CD14-positive monocyte (primary cell): ENCODE results near the gene DTNA. TPM values are rescaled to one million over a fixed set of nuclear protein-coding genes. Genes with fewer than 3 reads are reported as not detected.
A peak's percentile ranks its signal among the peaks of the same experiment; 100 is the strongest.

Experiments used
- DNase-seq, 3 donors: peaks; one replicate each; pipeline ENCODE4 v3.0.0-alpha.2; 2011 to 2022
- H2AFZ ChIP-seq: 2 replicates; pipeline ENCODE4 v1.6.0; 2012; ENCODE audit warnings: mild to moderate bottlenecking, low read depth, low read length, inconsistent platforms; ENCODE audit not compliant: insufficient read depth, poor library complexity, severe bottlenecking
- H3K27ac ChIP-seq, 2 donors: 1 replicate in 1 of 2; 2 replicates in 1 of 2; pipeline ENCODE4 v1.5.1; 2012 to 2013; ENCODE audit warnings: low read length in 2 of 2, control low read depth in 1 of 2, inconsistent platforms in 1 of 2, low read depth in 1 of 2, mild to moderate bottlenecking in 1 of 2
- H3K27me3 ChIP-seq, 2 donors: one replicate each; pipeline versions ENCODE4 v1.6.0 to v1.6.1; 2011 to 2013; ENCODE audit warnings: low read length in 2 of 2; ENCODE audit not compliant: control insufficient read depth in 2 of 2, insufficient read depth in 2 of 2
- H3K36me3 ChIP-seq, 2 donors: replicated peaks in 1 of 2; 1 replicate in 1 of 2; 2 replicates in 1 of 2; pipeline versions ENCODE4 v1.5.1 to v1.6.1; 2012 to 2013; ENCODE audit warnings: low read length in 2 of 2, control low read depth in 1 of 2, inconsistent platforms in 1 of 2, mild to moderate bottlenecking in 1 of 2; ENCODE audit not compliant: insufficient read depth in 2 of 2, control insufficient read depth in 1 of 2
- H3K4me1 ChIP-seq, 2 donors: 1 replicate in 1 of 2; 2 replicates in 1 of 2; pipeline versions ENCODE4 v1.5.1 to v1.6.1; 2012 to 2013; ENCODE audit warnings: low read length in 2 of 2, control low read depth in 1 of 2, inconsistent platforms in 1 of 2, mild to moderate bottlenecking in 1 of 2, moderate library complexity in 1 of 2; ENCODE audit not compliant: insufficient read depth in 2 of 2, control insufficient read depth in 1 of 2
- H3K4me2 ChIP-seq: replicated peaks from 2 replicates; pipeline ENCODE3; 2012; ENCODE audit warnings: low read length, moderate library complexity, mild to moderate bottlenecking; ENCODE audit not compliant: poor library complexity, severe bottlenecking; ENCODE audit errors: extremely low read depth
- H3K4me3 ChIP-seq, 3 experiments: fragments of 200-600 bp in 1 of 3; sonication (generic) in 1 of 3; replicated peaks in 1 of 3; 1 replicate in 2 of 3; 2 replicates in 1 of 3; pipeline ENCODE4 v1.5.1; 2011 to 2013; ENCODE audit warnings: low read length in 3 of 3, mild to moderate bottlenecking in 3 of 3, control low read depth in 2 of 3, low read depth in 2 of 3, inconsistent platforms in 1 of 3, moderate library complexity in 1 of 3
- H3K79me2 ChIP-seq: 2 replicates; pipeline ENCODE4 v1.6.0; 2012; ENCODE audit warnings: mild to moderate bottlenecking, control low read depth, inconsistent platforms, low read length, moderate library complexity; ENCODE audit not compliant: insufficient read depth
- H3K9ac ChIP-seq: 2 replicates; pipeline ENCODE4 v1.6.0; 2017; ENCODE audit warnings: low read length, mild to moderate bottlenecking; ENCODE audit not compliant: insufficient read depth, poor library complexity, severe bottlenecking
- H3K9me3 ChIP-seq, 2 donors: replicated peaks in 1 of 2; 1 replicate in 1 of 2; 2 replicates in 1 of 2; pipeline versions ENCODE4 v1.5.1 to v1.6.1; 2012 to 2013; ENCODE audit warnings: low read length in 2 of 2, control low read depth in 1 of 2; ENCODE audit not compliant: control insufficient read depth in 1 of 2, insufficient read depth in 1 of 2
- H4K20me1 ChIP-seq: 2 replicates; pipeline ENCODE4 v1.6.0; 2012; ENCODE audit warnings: mild to moderate bottlenecking, low read length, control low read depth, moderate library complexity; ENCODE audit not compliant: insufficient read depth
- H3K27ac Mint-ChIP-seq, 7 donors: one replicate each; pipeline ENCODE4 v1.8.0; 2020; ENCODE audit warnings: mild to moderate bottlenecking in 7 of 7, mixed read lengths in 7 of 7, moderate library complexity in 6 of 7, inconsistent platforms in 2 of 7
- H3K27me3 Mint-ChIP-seq, 3 donors: one replicate each; pipeline ENCODE4 v1.8.0; 2021 to 2022; ENCODE audit warnings: low read depth in 3 of 3, mild to moderate bottlenecking in 3 of 3, mixed read lengths in 3 of 3, moderate library complexity in 3 of 3, inconsistent platforms in 1 of 3
- H3K36me3 Mint-ChIP-seq, 2 donors: one replicate each; pipeline ENCODE4 v1.8.0; 2020; ENCODE audit warnings: mixed read lengths in 2 of 2, inconsistent platforms in 1 of 2, mild to moderate bottlenecking in 1 of 2
- H3K4me1 Mint-ChIP-seq: one replicate; pipeline ENCODE4 v1.8.0; 2020; ENCODE audit warnings: mild to moderate bottlenecking, mixed read lengths
- H3K4me3 Mint-ChIP-seq, 2 donors: one replicate each; pipeline ENCODE4 v1.8.0; 2020; ENCODE audit warnings: mild to moderate bottlenecking in 2 of 2, mixed read lengths in 2 of 2, moderate library complexity in 1 of 2
- H3K9me3 Mint-ChIP-seq, 7 donors: one replicate each; pipeline ENCODE4 v1.8.0; 2020 to 2022; ENCODE audit warnings: mixed read lengths in 7 of 7, mild to moderate bottlenecking in 6 of 7, moderate library complexity in 6 of 7, inconsistent platforms in 2 of 7
- WGBS: methylation state at CpG from one replicate; pipeline ENCODE4 v1.1.5; 2013; ENCODE audit warnings: missing lambda C conversion rate; ENCODE audit not compliant: insufficient coverage; 5-methylcytosine and 5-hydroxymethylcytosine counted together
- intact Hi-C, 2 donors: fragments of 100-400 bp; cut with micrococcal nuclease; formaldehyde crosslinking; loops; one replicate each; pipeline versions ENCODE4 v1.15.0 to v1.15.1; 2023
- polyA plus RNA-seq, 3 donors: library from polyadenylated mRNA; depleted of rRNA in 1 of 3; unstranded in 2 of 3; stranded (reverse) in 1 of 3; fragments of 300-500 nt in 2 of 3; fragments of >200 nt in 1 of 3; fragmentation: Illumina TruSeq in 2 of 3; gene quantifications; 1 replicate in 2 of 3; 2 replicates in 1 of 3; pipeline ENCODE4 v1.2.3, GENCODE V29; 2012 to 2021
- TF ChIP-seq, protein P1 (sequence below): fragments of 200-600 bp; IDR thresholded peaks from one replicate; pipeline ENCODE4 v1.8.0; 2022; ENCODE audit warnings: antibody characterized with exemption, mild to moderate bottlenecking

DTNA gene
- polyA plus RNA-seq, 3 donors: 0.53 to 2.3 (median 0.76) TPM

DNA sequence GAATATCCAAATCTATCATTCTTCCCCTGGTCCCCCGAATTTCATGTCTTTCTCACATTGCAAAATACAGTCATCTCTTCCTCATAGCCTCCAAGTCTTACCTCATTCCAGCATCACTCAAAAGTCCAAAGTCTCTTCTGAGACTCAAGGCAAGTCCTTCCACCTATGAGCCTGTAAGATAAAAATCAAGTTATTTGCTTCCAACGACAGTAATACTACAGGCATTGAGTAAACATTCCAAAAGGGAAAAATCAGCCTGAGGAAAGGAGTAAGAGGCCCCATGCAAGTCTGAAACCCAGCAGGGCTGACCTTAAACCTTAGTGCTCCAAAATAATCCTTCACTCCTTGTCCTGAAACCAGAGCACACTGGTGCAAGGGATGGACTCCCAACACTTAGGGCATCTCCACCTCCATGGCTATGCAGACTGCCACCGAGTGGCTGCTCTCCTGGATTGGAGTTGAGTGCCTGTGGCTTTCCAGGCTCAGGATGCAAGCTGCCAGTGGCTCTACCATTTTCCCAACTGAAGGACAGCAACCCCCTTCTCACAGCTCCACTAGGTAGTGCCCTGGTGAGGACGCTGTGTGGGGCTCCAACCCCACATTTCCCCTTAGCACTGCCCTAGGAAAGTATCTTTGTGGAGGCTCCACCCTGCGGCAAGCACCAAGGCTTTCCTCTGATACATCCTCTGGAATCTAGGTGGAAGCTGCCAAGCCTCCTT, 16.3 kb downstream of the DTNA start:
- no peaks in the 10 kb centered on the region for H3K4me1 ChIP-seq
- no peaks in the 10 kb centered on the region for H3K27me3 ChIP-seq
- H3K36me3 Mint-ChIP-seq: no peaks in the 10 kb centered on the region
- H3K9me3 ChIP-seq: no peaks in the 10 kb centered on the region
- H3K4me3 Mint-ChIP-seq: no peak overlapping the region
- no peak overlapping the region for H3K27ac ChIP-seq
- H3K27ac Mint-ChIP-seq: no peak overlapping the region
- H4K20me1 ChIP-seq: no peaks in the 10 kb centered on the region
- WGBS: 100% methylated on average over 2 of the region's 5 CpGs
- DNase-seq: no peak
- H3K9ac ChIP-seq: no peak overlapping the region
- H3K4me3 ChIP-seq: no peak overlapping the region
- H3K79me2 ChIP-seq: no peaks in the 10 kb centered on the region
- H3K9me3 Mint-ChIP-seq: peaks cover 0 to 7% (median 0%) of the 10 kb centered on the region in 7 donors
- TF ChIP-seq, protein P1, sequence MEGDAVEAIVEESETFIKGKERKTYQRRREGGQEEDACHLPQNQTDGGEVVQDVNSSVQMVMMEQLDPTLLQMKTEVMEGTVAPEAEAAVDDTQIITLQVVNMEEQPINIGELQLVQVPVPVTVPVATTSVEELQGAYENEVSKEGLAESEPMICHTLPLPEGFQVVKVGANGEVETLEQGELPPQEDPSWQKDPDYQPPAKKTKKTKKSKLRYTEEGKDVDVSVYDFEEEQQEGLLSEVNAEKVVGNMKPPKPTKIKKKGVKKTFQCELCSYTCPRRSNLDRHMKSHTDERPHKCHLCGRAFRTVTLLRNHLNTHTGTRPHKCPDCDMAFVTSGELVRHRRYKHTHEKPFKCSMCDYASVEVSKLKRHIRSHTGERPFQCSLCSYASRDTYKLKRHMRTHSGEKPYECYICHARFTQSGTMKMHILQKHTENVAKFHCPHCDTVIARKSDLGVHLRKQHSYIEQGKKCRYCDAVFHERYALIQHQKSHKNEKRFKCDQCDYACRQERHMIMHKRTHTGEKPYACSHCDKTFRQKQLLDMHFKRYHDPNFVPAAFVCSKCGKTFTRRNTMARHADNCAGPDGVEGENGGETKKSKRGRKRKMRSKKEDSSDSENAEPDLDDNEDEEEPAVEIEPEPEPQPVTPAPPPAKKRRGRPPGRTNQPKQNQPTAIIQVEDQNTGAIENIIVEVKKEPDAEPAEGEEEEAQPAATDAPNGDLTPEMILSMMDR: no peak
- no peaks in the 10 kb centered on the region for H3K36me3 ChIP-seq
- intact Hi-C loops: no loop called here
- no peak overlapping the region for H2AFZ ChIP-seq
- no peak overlapping the region for H3K4me2 ChIP-seq
- H3K4me1 Mint-ChIP-seq: no peaks in the 10 kb centered on the region
- H3K27me3 Mint-ChIP-seq: peaks cover 0 to 3% (median 1%) of the 10 kb centered on the region in 3 donors

DNA sequence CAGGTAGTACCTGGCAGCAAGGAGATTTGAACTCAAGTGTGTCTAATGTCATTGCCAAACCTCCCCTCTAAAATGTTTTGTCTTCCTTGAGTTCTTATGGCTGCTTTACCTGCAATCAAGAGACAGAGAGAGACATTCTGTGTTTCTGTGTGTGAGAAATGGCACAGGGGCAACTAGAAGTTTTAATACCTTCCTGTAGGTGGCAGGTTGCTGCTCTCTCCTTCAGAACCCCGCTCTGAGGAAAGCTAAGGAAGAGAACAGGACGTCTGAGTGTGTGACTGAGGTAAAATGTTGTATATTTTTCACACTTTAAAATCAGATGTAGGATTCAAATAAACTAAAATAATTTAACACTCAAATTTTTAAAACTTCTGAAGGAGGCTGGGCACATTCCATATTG, 19.2 kb downstream of the DTNA start:
- peaks cover 0 to 7% (median 0%) of the 10 kb centered on the region in 7 donors for H3K9me3 Mint-ChIP-seq
- Histone ChIP-seq H3K9ac (no peak overlapping the region), H2AFZ (no peak overlapping the region), H3K9me3 (no peaks in the 10 kb centered on the region), H3K27ac (no peak overlapping the region), H3K27me3 (no peaks in the 10 kb centered on the region), H3K79me2 (no peaks in the 10 kb centered on the region), H3K4me3 (no peak overlapping the region), H3K4me1 (no peaks in the 10 kb centered on the region), H4K20me1 (no peaks in the 10 kb centered on the region), H3K36me3 (no peaks in the 10 kb centered on the region), H3K4me2 (no peak overlapping the region)
- no peak for DNase-seq
- H3K36me3 Mint-ChIP-seq: no peaks in the 10 kb centered on the region
- no CpG with 5 or more reads among the region's 2 CpGs for WGBS
- no peaks in the 10 kb centered on the region for H3K4me1 Mint-ChIP-seq
- TF ChIP-seq, protein P1: peak; percentile 7
- no peak overlapping the region for H3K4me3 Mint-ChIP-seq
- H3K27me3 Mint-ChIP-seq: peaks cover 0 to 3% (median 1%) of the 10 kb centered on the region in 3 donors
- intact Hi-C loops: no loop called here
- H3K27ac Mint-ChIP-seq: no peak overlapping the region
